Measurements from ENCODE around the gene ENO2.

The ENO2 gene

DNA sequence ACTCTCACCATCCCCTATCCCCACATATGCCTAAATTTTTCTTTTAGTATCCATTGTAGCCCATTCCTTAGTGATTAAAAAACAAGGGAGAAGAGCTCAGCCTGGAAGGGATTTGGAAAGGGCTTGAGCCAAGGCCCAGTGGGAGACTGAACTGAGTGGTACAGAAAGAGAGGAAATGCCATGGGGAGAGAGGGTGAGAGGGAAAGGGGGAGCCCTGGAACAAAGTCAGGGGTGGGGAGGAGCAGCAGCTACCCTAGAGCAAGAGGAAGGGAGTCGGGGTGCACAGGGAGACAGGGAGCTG, 10.8 kb downstream of the ENO2 start:
- peaks cover 66% of the 10 kb centered on the region for H3K4me1 ChIP-seq (ENCODE audit: low read length)
- H3K9me3 ChIP-seq (replicated peaks; ENCODE audit: insufficient read depth, low read length) = no peaks in the 10 kb centered on the region
- H3K27ac ChIP-seq (ENCODE audit: low read length) = peak overlapping the region; percentile 92; the same call in 1 of the 2 replicates
- no peak overlapping the region for H3K9ac ChIP-seq (ENCODE audit: low read length)
- no peaks in the 10 kb centered on the region for H4K20me1 ChIP-seq (ENCODE audit: insufficient read depth, low read length)
- H3K36me3 ChIP-seq (replicated peaks; ENCODE audit: insufficient read depth, low read length) = no peaks in the 10 kb centered on the region; the same call in 1 of the 2 replicates
- no peak overlapping the region for H2AFZ ChIP-seq (ENCODE audit: low read length)
- no peak overlapping the region for H3K4me3 ChIP-seq (ENCODE audit: low read length)
- peaks cover 59% of the 10 kb centered on the region for H3F3A ChIP-seq (ENCODE audit: insufficient read depth, low read length)
- no peaks in the 10 kb centered on the region for H3K27me3 ChIP-seq (replicated peaks; ENCODE audit: insufficient read depth, low read length)
- TF ChIP-seq EZH2 (optimal IDR thresholded peaks at IDR 0.05; ENCODE audit: low read depth, low read length) (no peak), EZH2phosphoT487 (IDR thresholded peaks at IDR 0.05; ENCODE audit: low read length) (no peak)
- TF ChIP-seq, protein P1, sequence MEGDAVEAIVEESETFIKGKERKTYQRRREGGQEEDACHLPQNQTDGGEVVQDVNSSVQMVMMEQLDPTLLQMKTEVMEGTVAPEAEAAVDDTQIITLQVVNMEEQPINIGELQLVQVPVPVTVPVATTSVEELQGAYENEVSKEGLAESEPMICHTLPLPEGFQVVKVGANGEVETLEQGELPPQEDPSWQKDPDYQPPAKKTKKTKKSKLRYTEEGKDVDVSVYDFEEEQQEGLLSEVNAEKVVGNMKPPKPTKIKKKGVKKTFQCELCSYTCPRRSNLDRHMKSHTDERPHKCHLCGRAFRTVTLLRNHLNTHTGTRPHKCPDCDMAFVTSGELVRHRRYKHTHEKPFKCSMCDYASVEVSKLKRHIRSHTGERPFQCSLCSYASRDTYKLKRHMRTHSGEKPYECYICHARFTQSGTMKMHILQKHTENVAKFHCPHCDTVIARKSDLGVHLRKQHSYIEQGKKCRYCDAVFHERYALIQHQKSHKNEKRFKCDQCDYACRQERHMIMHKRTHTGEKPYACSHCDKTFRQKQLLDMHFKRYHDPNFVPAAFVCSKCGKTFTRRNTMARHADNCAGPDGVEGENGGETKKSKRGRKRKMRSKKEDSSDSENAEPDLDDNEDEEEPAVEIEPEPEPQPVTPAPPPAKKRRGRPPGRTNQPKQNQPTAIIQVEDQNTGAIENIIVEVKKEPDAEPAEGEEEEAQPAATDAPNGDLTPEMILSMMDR (IDR thresholded peaks at IDR 0.05; ENCODE audit: low read length) = no peak
- peak overlapping the region; percentile 83; the same call in 1 of the 2 replicates for H3K4me2 ChIP-seq (ENCODE audit: low read depth, low read length)
- H3K79me2 ChIP-seq (ENCODE audit: low read length) = peaks cover 58% of the 10 kb centered on the region
- DNase-seq = no peak
- H3K9me2 ChIP-seq (replicated peaks; ENCODE audit: insufficient read depth, low read length) = no peaks in the 10 kb centered on the region

GRCh38 chr12:6925540-6926279, 11.3 kb downstream of the ENO2 start:
- Histone ChIP-seq H3K27me3 (replicated peaks; ENCODE audit: insufficient read depth, low read length) (no peaks in the 10 kb centered on the region), H4K20me1 (ENCODE audit: insufficient read depth, low read length) (no peaks in the 10 kb centered on the region), H3F3A (ENCODE audit: insufficient read depth, low read length) (peaks cover 57% of the 10 kb centered on the region), H3K4me2 (ENCODE audit: low read depth, low read length) (no peak overlapping the region), H3K36me3 (replicated peaks; ENCODE audit: insufficient read depth, low read length) (no peaks in the 10 kb centered on the region; the same call in 1 of the 2 replicates), H3K4me3 (ENCODE audit: low read length) (no peak overlapping the region), H3K9me2 (replicated peaks; ENCODE audit: insufficient read depth, low read length) (no peaks in the 10 kb centered on the region), H3K79me2 (ENCODE audit: low read length) (peaks cover 59% of the 10 kb centered on the region), H3K27ac (ENCODE audit: low read length) (no peak overlapping the region), H2AFZ (ENCODE audit: low read length) (no peak overlapping the region), H3K9ac (ENCODE audit: low read length) (no peak overlapping the region), H3K9me3 (replicated peaks; ENCODE audit: insufficient read depth, low read length) (no peaks in the 10 kb centered on the region), H3K4me1 (ENCODE audit: low read length) (peaks cover 60% of the 10 kb centered on the region)
- TF ChIP-seq, protein P1 (IDR thresholded peaks at IDR 0.05; ENCODE audit: low read length) = no peak
- no peak for TF ChIP-seq EZH2 (optimal IDR thresholded peaks at IDR 0.05; ENCODE audit: low read depth, low read length)
- no peak for TF ChIP-seq EZH2phosphoT487 (IDR thresholded peaks at IDR 0.05; ENCODE audit: low read length)
- no peak for DNase-seq

GRCh38 chr12:6927379-6928021, 13.1 kb downstream of the ENO2 start, which contains the start of gene ATN1:
Gene ATN1, plus strand, starts transcription at chr12:6927959. Its CDS starts 6,043 bp downstream, at chr12:6934002.
- H3F3A ChIP-seq (ENCODE audit: insufficient read depth, low read length) = peaks cover 43% of the 10 kb centered on the region
- peaks cover 44% of the 10 kb centered on the region for H3K4me1 ChIP-seq (ENCODE audit: low read length)
- peak within 1 kb of the TSS; percentile 92 for H3K4me2 ChIP-seq (ENCODE audit: low read depth, low read length)
- TF ChIP-seq EZH2 (optimal IDR thresholded peaks at IDR 0.05; ENCODE audit: low read depth, low read length) (no peak), EZH2phosphoT487 (IDR thresholded peaks at IDR 0.05; ENCODE audit: low read length) (no peak)
- TF ChIP-seq, protein P1 (IDR thresholded peaks at IDR 0.05; ENCODE audit: low read length) = no peak
- H3K79me2 ChIP-seq (ENCODE audit: low read length) = peaks cover 64% of the 10 kb centered on the region
- H3K9ac ChIP-seq (ENCODE audit: low read length) = peak within 1 kb of the TSS; percentile 89
- H2AFZ ChIP-seq (ENCODE audit: low read length) = peak within 1 kb of the TSS; percentile 62
- H3K27ac ChIP-seq (ENCODE audit: low read length) = peak within 1 kb of the TSS; percentile 3; the same call in 1 of the 2 replicates
- no peaks in the 10 kb centered on the region for H3K27me3 ChIP-seq (replicated peaks; ENCODE audit: insufficient read depth, low read length)
- H4K20me1 ChIP-seq (ENCODE audit: insufficient read depth, low read length) = no peaks in the 10 kb centered on the region
- H3K36me3 ChIP-seq (replicated peaks; ENCODE audit: insufficient read depth, low read length) = no peaks in the 10 kb centered on the region; the same call in 1 of the 2 replicates
- H3K9me3 ChIP-seq (replicated peaks; ENCODE audit: insufficient read depth, low read length) = no peaks in the 10 kb centered on the region
- DNase-seq = no peak
- H3K4me3 ChIP-seq (ENCODE audit: low read length) = peak within 1 kb of the TSS; percentile 90
- no peaks in the 10 kb centered on the region for H3K9me2 ChIP-seq (replicated peaks; ENCODE audit: insufficient read depth, low read length)

All from MM.1S (cell line).